Activated T-cell treated with anti-CD3 and anti-CD28 coated beads, Interleukin-2, amount 50 U/mL, for 4 hours (primary cell): ENCODE data around the gene CRACR2A. TPM values are rescaled to one million over a fixed set of nuclear protein-coding genes. Genes with fewer than 3 reads are reported as not detected.

ENCODE experiments used
- ATAC-seq, 2 donors: fragments of 200-7000 bp; cut with Tn5 transposase; one replicate each; pipeline ENCODE4 v1.10.0; 2021
- DNase-seq: peaks from one replicate; pipeline ENCODE4 v3.0.0-alpha.2; 2020
- H3K27me3 Mint-ChIP-seq: one replicate; pipeline ENCODE4 v1.8.0; 2021; ENCODE audit warnings: low read depth, mixed read lengths
- H3K36me3 Mint-ChIP-seq: one replicate; pipeline ENCODE4 v1.8.0; 2022; ENCODE audit warnings: mixed read lengths; ENCODE audit not compliant: insufficient read depth
- H3K4me1 Mint-ChIP-seq: one replicate; pipeline ENCODE4 v1.8.0; 2021; ENCODE audit warnings: low read depth, mixed read lengths
- H3K4me3 Mint-ChIP-seq: one replicate; pipeline ENCODE4 v1.8.0; 2021; ENCODE audit warnings: mild to moderate bottlenecking, moderate library complexity, mixed read lengths
- H3K9me3 Mint-ChIP-seq: one replicate; pipeline ENCODE4 v1.8.0; 2021; ENCODE audit warnings: mixed read lengths
- total RNA-seq, 3 donors: library from RNA; stranded (reverse); gene quantifications; one replicate each; pipeline ENCODE4 v1.2.1, GENCODE V29; 2021

CRACR2A gene
- total RNA-seq, 3 donors from 2014 or later: 31.8 to 48.0 (median 46.2) TPM

GRCh38 chr12:3725388-3726115 is 27.4 kb downstream of the CRACR2A start:
- H3K4me3 Mint-ChIP-seq: no peak overlapping the region
- H3K4me1 Mint-ChIP-seq: peaks cover 37% of the 10 kb centered on the region
- no peak for ATAC-seq
- no peaks in the 10 kb centered on the region for H3K27me3 Mint-ChIP-seq
- no peak for DNase-seq
- H3K36me3 Mint-ChIP-seq: peaks cover 66% of the 10 kb centered on the region
- H3K9me3 Mint-ChIP-seq: peaks cover 12% of the 10 kb centered on the region

DNA sequence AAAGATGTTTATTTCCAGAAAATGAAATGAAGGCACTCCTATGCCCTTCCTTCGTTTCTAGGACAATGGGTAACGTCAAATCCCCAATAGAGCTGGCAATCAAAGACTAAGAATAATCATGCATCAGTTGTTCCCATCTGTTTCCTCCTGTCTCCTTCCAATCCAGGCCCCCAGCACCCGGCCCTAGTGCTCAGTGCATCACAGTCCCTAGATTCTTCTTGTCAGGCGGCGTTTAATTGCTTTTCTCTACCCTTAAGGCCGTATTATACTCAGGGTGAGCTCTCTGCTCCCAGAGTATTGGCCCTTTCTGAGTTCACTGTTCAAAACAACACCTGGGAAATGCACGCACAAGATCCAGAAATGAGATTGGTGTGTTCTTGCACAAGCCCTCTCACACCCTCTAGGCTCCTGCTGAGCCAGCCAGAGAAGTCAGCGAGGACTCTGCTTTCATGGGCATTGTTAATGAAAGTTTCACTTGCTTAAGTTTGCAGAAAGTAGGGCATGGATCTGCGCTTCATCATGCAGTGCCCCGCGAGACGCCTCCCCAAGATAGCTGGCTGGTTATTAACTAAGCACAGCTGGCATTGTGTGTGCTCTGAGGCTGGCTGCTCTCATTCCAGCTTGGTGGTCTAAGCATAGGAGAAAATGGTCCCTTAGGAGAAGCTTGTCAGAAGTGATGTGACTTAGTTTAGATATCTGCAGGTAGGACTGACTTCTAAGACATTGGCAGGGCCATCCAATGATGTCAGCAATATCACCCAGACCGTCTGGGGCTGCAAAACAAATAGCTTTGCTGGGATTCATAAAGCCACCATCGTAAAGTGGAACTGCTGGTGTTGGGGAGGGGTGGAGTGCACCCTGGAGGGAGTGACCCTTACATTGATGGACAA is 28.7 kb downstream of the CRACR2A start:
- no peak overlapping the region for H3K4me3 Mint-ChIP-seq
- H3K4me1 Mint-ChIP-seq: peaks cover 26% of the 10 kb centered on the region
- H3K27me3 Mint-ChIP-seq: no peaks in the 10 kb centered on the region
- ATAC-seq (no peak), DNase-seq (no peak)
- H3K36me3 Mint-ChIP-seq: peaks cover 56% of the 10 kb centered on the region
- peaks cover 12% of the 10 kb centered on the region for H3K9me3 Mint-ChIP-seq

DNA sequence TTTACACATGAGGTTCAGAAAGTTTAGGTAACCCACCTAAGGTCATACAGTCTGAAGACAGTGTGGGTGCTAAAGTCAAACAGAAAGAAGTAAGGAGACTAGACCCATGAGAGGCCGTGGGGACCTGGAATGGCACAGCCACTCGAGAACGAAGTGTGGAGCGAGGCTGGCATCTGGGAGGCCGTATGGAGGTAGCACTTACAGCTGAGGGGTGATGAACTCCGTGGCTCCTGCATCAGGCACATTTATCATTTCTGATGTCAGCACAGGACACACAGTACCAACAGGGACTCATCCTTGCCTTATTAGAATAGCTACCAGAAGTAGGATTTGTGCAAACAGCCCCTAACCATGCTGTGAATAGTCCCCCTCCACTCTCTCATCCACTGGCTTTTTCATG is 30.5 kb downstream of the CRACR2A start:
- H3K36me3 Mint-ChIP-seq: peaks cover 58% of the 10 kb centered on the region
- no peak overlapping the region for H3K4me3 Mint-ChIP-seq
- DNase-seq (no peak), ATAC-seq (no peak)
- H3K4me1 Mint-ChIP-seq: peaks cover 17% of the 10 kb centered on the region
- no peaks in the 10 kb centered on the region for H3K27me3 Mint-ChIP-seq
- H3K9me3 Mint-ChIP-seq: peaks cover 12% of the 10 kb centered on the region

DNA sequence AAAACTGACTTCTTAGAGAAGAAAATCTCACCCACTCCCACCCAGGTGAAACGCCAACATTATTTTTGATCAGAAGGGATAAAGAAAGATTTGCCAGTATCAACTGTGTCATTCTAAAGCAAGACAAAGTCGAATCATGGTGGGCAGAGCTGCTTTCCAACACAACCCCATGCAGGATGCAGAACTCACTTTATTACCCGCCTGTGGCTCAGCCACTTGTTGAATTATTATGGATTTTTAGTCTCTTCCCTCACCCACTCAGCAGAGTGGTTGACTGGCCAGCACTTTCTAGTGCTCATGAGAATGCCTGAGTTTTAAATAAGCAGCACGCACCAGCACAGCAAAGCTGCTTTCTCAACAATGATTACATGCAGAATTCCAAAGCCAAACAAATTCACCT is 32.1 kb downstream of the CRACR2A start:
- Mint-ChIP-seq H3K4me3 (no peak overlapping the region), H3K9me3 (peaks cover 12% of the 10 kb centered on the region), H3K36me3 (peaks cover 55% of the 10 kb centered on the region), H3K27me3 (no peaks in the 10 kb centered on the region), H3K4me1 (peaks cover 13% of the 10 kb centered on the region)
- DNase-seq (no peak), ATAC-seq (no peak)

DNA sequence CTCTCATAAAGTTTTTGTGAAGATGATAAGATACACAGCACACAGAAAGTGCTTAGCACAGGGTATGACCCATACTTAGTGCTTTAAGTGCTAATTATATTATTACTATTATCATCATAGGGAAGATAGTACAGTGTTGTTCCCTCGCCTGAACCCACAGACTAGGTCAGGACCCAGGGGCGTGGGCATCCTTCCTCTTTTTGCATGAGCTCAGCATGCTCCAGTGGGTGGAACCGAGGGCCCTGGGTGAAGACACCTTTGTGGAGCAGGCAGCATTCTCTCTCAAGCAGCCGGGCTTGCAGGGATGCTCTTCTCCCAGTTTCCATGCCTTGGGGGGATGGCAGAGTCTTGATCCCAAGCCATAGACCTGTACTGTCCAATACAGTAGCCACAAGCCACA is 34.8 kb downstream of the CRACR2A start:
- Mint-ChIP-seq H3K4me3 (no peak overlapping the region), H3K27me3 (no peaks in the 10 kb centered on the region), H3K9me3 (peaks cover 12% of the 10 kb centered on the region), H3K4me1 (peaks cover 17% of the 10 kb centered on the region), H3K36me3 (peaks cover 31% of the 10 kb centered on the region)
- ATAC-seq (no peak), DNase-seq (no peak)

- Mint-ChIP-seq H3K27me3 (no peaks in the 10 kb centered on the region), H3K36me3 (peaks cover 30% of the 10 kb centered on the region), H3K4me1 (peaks cover 17% of the 10 kb centered on the region), H3K9me3 (peaks cover 7% of the 10 kb centered on the region), H3K4me3 (no peak overlapping the region)
- ATAC-seq (no peak), DNase-seq (no peak)
These were observed 35.5 kb downstream of the CRACR2A start for GRCh38 chr12:3717283-3717898.

DNA sequence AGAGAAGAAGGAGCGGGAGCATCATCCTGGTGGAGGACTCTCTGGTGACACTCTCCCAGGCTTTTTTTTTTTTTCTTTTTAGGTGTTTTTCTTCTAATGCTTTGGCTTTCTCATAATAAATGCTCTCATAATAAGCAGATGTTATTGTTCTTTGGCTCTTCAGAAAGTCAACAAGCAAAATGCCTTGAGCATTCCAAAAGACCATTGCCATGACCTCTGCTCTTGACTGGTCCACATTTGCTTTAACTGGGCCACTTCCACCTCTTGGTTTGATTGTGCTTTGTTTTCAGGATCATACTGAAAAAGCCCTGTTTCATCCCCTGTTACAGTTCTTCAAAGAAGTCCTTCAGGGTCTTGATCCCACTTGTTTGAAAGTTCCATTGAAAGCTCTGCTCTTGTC is 36.9 kb downstream of the CRACR2A start:
- Mint-ChIP-seq H3K4me1 (peaks cover 20% of the 10 kb centered on the region), H3K9me3 (no peaks in the 10 kb centered on the region), H3K4me3 (no peak overlapping the region), H3K36me3 (peaks cover 37% of the 10 kb centered on the region), H3K27me3 (no peaks in the 10 kb centered on the region)
- DNase-seq (no peak), ATAC-seq (no peak)

GRCh38 chr12:3713947-3714346 is 39.0 kb downstream of the CRACR2A start:
- H3K27me3 Mint-ChIP-seq: no peaks in the 10 kb centered on the region
- H3K4me3 Mint-ChIP-seq: no peak overlapping the region
- H3K9me3 Mint-ChIP-seq: no peaks in the 10 kb centered on the region
- DNase-seq (no peak), ATAC-seq (no peak)
- peaks cover 20% of the 10 kb centered on the region for H3K4me1 Mint-ChIP-seq
- peaks cover 37% of the 10 kb centered on the region for H3K36me3 Mint-ChIP-seq

- DNase-seq (no peak), ATAC-seq (no peak)
- Mint-ChIP-seq H3K4me3 (no peak overlapping the region), H3K9me3 (no peaks in the 10 kb centered on the region), H3K36me3 (peaks cover 35% of the 10 kb centered on the region), H3K27me3 (no peaks in the 10 kb centered on the region), H3K4me1 (peaks cover 16% of the 10 kb centered on the region)
These were observed 39.4 kb downstream of the CRACR2A start for GRCh38 chr12:3713483-3713882.

DNA sequence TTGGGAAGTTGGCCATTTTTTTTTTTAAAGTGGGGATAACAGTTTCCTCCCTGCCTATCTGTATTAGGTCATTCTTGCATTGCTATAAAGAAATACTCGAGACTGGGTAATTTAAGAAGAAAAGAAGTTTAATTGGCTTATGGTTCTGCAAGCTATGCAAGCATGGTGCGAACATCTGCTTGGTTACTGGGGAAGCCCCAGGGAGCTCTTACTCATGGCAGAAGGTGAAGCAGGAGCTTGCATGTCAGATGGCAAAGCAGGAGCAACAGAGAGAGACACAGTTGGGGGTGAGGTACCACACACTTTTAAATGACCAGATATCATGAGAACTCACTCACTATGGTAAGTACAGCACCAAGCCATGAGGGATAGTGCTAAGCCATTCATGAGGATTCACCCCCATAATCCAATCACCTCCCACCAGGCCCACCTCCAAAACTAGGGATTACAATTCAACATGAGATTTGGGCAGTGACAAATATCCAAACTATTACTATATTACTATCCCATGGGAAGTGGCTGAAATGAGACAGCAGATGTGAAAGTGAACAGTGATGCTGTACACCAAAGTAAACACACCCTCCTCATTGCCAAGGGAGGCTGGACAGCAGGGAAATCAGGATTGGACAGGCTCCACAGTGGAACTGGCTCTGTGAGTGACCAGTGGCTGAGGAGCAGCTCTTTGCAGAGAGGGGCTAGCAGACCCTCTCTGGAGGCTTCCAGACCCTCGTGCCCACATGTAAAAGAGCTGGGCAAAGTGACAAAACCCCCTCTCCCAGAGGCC is 40.5 kb downstream of the CRACR2A start:
- DNase-seq (no peak), ATAC-seq (no peak)
- Mint-ChIP-seq H3K4me1 (peaks cover 13% of the 10 kb centered on the region), H3K4me3 (no peak overlapping the region), H3K27me3 (no peaks in the 10 kb centered on the region), H3K9me3 (no peaks in the 10 kb centered on the region), H3K36me3 (peaks cover 35% of the 10 kb centered on the region)

GRCh38 chr12:3705354-3705675 is 47.6 kb downstream of the CRACR2A start:
- Mint-ChIP-seq H3K27me3 (no peaks in the 10 kb centered on the region), H3K4me1 (peaks cover 10% of the 10 kb centered on the region), H3K4me3 (no peak overlapping the region), H3K36me3 (peaks cover 46% of the 10 kb centered on the region), H3K9me3 (peaks cover 13% of the 10 kb centered on the region)
- ATAC-seq (no peak), DNase-seq (no peak)

DNA sequence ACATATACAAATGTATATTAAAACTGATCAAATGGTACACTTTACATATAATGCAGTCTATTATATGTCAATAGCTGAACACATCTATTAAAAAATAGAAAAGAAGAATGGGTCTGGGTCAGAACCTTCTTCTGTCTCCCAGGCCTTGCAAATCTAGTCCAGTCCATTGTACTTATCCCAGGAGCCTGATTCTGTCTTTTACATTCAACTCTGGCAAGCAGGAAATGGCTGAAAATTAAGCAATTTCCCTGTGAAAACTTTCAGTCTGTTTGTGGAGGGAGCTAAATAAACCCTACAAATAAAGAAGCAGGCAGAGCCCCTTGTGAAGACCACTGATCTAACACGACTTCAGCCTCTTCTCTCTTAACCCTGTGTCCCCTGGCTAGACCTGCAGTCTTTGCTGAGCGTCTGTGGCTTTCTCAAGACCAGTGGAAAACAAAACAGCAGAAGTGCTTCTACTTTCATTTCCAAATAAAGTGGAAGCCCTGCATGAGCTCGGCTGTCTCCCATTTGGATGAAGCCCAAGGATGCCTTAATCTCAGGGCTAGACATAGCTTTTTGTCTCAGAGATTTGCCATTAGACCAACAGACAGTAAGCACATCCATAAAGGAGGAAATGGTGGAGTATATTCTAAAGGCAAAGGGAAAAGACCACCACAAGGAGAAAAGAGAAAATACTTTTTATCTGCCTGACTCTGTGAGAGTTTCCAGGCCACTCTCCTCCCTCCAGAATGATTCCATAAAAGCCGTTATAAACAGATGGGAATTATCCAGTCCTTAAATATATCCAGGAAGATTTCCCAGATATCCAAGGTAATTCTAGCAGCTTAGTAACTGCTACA is 48.2 kb downstream of the CRACR2A start:
- peaks cover 43% of the 10 kb centered on the region for H3K36me3 Mint-ChIP-seq
- H3K27me3 Mint-ChIP-seq: no peaks in the 10 kb centered on the region
- H3K9me3 Mint-ChIP-seq: peaks cover 13% of the 10 kb centered on the region
- no peak for ATAC-seq
- peaks cover 11% of the 10 kb centered on the region for H3K4me1 Mint-ChIP-seq
- no peak for DNase-seq
- H3K4me3 Mint-ChIP-seq: no peak overlapping the region

GRCh38 chr12:3700861-3701260 is 52.0 kb downstream of the CRACR2A start:
- Mint-ChIP-seq H3K27me3 (no peaks in the 10 kb centered on the region), H3K36me3 (peaks cover 42% of the 10 kb centered on the region)

More at GRCh38 chr12:3700861-3701260, 52.0 kb downstream of the CRACR2A start:
- no peak overlapping the region for H3K4me3 Mint-ChIP-seq
- H3K4me1 Mint-ChIP-seq: peaks cover 11% of the 10 kb centered on the region
- ATAC-seq (no peak), DNase-seq (no peak)
- peaks cover 13% of the 10 kb centered on the region for H3K9me3 Mint-ChIP-seq
